ENCODE results near the gene RUNX1. TPM values are rescaled to one million over a fixed set of nuclear protein-coding genes. Genes with fewer than 3 reads are reported as not detected.

The RUNX1 gene
- polyA plus RNA-seq, 1 of the 3 experiments (the other 2 are of a cell fraction): 17.1 TPM

DNA sequence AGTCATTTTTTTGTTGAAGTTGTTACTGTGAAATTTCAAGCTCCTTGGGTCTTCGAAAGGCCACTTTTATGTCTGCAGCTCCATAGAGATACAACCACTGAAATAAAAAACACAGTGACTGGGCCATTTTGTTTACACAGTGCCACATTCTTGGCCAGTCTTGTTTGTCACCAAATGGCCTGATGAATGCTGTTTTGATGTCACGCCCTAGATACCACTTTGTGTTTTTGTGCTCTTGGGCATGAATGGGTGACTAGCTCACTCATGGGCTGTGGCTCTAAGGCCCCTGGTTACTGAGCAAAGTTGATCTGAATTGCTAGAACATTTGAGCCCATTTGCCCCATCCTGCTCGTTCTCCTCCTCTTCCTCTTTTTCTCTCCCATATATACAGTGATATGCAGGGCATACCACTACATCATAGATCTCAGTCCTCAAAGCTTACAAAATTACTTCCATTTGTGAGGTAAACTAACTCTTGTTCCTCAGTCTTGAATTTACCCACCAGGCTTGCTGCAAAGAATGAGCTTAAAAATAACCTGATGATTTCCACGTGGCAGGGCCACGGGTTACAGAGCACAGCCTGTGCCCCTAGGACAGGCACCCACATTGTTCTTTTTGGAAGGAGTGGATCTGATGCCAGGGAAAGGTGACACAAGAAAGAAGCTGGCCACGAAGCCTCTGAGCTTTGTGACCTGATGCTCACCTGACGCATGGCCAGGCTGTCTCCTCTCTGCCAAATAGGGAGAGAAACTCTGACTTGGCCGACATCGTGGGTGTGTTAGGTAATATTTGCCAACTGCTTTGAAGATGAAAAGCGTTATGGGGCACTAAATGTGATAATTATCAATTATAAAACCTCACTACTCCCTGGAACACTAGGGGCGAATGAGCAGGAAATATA lies 92.4 kb downstream of the RUNX1 start:
- DNase-seq: no peak
- Histone ChIP-seq H3K4me1 (ENCODE audit: control insufficient read depth in 1 of 2, insufficient read depth in 2 of 2, low read depth in 1 of 2, low read length in 1 of 2) (no peaks in the 10 kb centered on the region), H3K36me3 (replicated peaks in 1 of 2; ENCODE audit: control insufficient read depth in 1 of 2, insufficient read depth in 2 of 2, low read length in 1 of 2) (no peaks in the 10 kb centered on the region), H3K4me2 (no peak overlapping the region), H2AFZ (ENCODE audit: low read depth) (no peak overlapping the region), H3K27me3 (ENCODE audit: insufficient read depth) (no peaks in the 10 kb centered on the region), H3K27ac (ENCODE audit: low read depth in 2 of 2, low read length in 1 of 2) (no peak overlapping the region), H3K79me2 (ENCODE audit: insufficient read depth) (no peaks in the 10 kb centered on the region), H3K4me3 (ENCODE audit: low read depth in 2 of 2, low read length in 1 of 2) (no peak overlapping the region), H4K20me1 (ENCODE audit: insufficient read depth) (no peaks in the 10 kb centered on the region), H3K9me2 (no peaks in the 10 kb centered on the region), H3K9ac (no peak overlapping the region), H3F3A (replicated peaks; ENCODE audit: insufficient read depth) (no peaks in the 10 kb centered on the region), H3K9me3 (no peaks in the 10 kb centered on the region)
- no peak for TF ChIP-seq CHD2 (IDR thresholded peaks at IDR 0.05; ENCODE audit: low read length, partially characterized antibody)
- no peak for TF ChIP-seq MEF2A (IDR thresholded peaks at IDR 0.05; ENCODE audit: borderline replicate concordance, low read depth)
- TF ChIP-seq POLR2AphosphoS5 (IDR thresholded peaks at IDR 0.05; ENCODE audit: low read depth, low read length): no peak
- TF ChIP-seq NFIC (IDR thresholded peaks at IDR 0.05; ENCODE audit: borderline replicate concordance): no peak
- no peak for TF ChIP-seq FOXJ3 (CRISPR knock-in tag; IDR thresholded peaks at IDR 0.05)
- no peak for TF ChIP-seq SMC3 (IDR thresholded peaks at IDR 0.05; ENCODE audit: low read depth, low read length)
- TF ChIP-seq, protein P1, sequence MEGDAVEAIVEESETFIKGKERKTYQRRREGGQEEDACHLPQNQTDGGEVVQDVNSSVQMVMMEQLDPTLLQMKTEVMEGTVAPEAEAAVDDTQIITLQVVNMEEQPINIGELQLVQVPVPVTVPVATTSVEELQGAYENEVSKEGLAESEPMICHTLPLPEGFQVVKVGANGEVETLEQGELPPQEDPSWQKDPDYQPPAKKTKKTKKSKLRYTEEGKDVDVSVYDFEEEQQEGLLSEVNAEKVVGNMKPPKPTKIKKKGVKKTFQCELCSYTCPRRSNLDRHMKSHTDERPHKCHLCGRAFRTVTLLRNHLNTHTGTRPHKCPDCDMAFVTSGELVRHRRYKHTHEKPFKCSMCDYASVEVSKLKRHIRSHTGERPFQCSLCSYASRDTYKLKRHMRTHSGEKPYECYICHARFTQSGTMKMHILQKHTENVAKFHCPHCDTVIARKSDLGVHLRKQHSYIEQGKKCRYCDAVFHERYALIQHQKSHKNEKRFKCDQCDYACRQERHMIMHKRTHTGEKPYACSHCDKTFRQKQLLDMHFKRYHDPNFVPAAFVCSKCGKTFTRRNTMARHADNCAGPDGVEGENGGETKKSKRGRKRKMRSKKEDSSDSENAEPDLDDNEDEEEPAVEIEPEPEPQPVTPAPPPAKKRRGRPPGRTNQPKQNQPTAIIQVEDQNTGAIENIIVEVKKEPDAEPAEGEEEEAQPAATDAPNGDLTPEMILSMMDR (IDR thresholded peaks at IDR 0.05): no peak
- TF ChIP-seq NRF1 (IDR thresholded peaks at IDR 0.05; ENCODE audit: low read depth, low read length): no peak
- TF ChIP-seq MXI1 (IDR thresholded peaks at IDR 0.05; ENCODE audit: low read depth, low read length): no peak
- TF ChIP-seq, protein P2, sequence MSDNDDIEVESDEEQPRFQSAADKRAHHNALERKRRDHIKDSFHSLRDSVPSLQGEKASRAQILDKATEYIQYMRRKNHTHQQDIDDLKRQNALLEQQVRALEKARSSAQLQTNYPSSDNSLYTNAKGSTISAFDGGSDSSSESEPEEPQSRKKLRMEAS (IDR thresholded peaks at IDR 0.05; ENCODE audit: low read depth): no peak
- TF ChIP-seq ELF1 (IDR thresholded peaks at IDR 0.05): no peak
- 72% methylated on average over 11 of the region's 11 CpGs for WGBS (ENCODE audit: low lambda C conversion rate)
- CTCF ChIA-PET: interaction anchor here (0.7 kb wide), 2 partner anchors 10 to 27 kb away, joined by 3 to 4 read pairs; no protein-coding TSS in a partner anchor
- POLR2A ChIA-PET: no interaction called here

DNA sequence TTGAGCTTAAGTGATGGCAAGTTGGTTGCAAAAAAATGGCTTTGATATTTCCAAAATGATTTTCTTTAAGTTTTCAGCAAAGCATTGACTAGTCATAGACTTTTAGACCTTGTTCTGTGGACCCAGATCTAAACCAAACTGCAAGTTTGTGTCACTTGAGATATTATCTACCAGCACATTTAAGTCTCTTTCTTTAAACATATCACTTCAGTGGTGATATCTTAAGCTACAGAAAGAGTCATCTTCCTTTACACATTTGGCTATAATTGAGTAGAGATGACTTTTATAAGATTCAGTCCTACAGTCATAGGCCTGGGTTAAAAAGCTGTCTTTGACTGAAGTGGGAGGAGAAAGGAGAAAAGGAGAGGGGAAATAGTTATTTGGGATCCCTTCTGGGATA lies 95.2 kb downstream of the RUNX1 start:
- Histone ChIP-seq H2AFZ (ENCODE audit: low read depth) (no peak overlapping the region), H4K20me1 (ENCODE audit: insufficient read depth) (no peaks in the 10 kb centered on the region), H3K9me3 (no peaks in the 10 kb centered on the region), H3K4me2 (no peak overlapping the region), H3K4me1 (ENCODE audit: control insufficient read depth in 1 of 2, insufficient read depth in 2 of 2, low read depth in 1 of 2, low read length in 1 of 2) (no peaks in the 10 kb centered on the region), H3K9ac (no peak overlapping the region), H3K79me2 (ENCODE audit: insufficient read depth) (no peaks in the 10 kb centered on the region), H3K9me2 (no peaks in the 10 kb centered on the region), H3K36me3 (replicated peaks in 1 of 2; ENCODE audit: control insufficient read depth in 1 of 2, insufficient read depth in 2 of 2, low read length in 1 of 2) (no peaks in the 10 kb centered on the region), H3K4me3 (ENCODE audit: low read depth in 2 of 2, low read length in 1 of 2) (no peak overlapping the region), H3F3A (replicated peaks; ENCODE audit: insufficient read depth) (no peaks in the 10 kb centered on the region), H3K27me3 (ENCODE audit: insufficient read depth) (no peaks in the 10 kb centered on the region), H3K27ac (ENCODE audit: low read depth in 2 of 2, low read length in 1 of 2) (no peak overlapping the region)
- no peak for DNase-seq
- ChIA-PET CTCF (interaction anchor here (0.7 to 1.8 kb wide), 2 partner anchors 12 to 13 kb away, joined by 3 to 6 read pairs; no protein-coding TSS in a partner anchor), POLR2A (no interaction called here)
- TF ChIP-seq ELF1 (IDR thresholded peaks at IDR 0.05) (no peak), NRF1 (IDR thresholded peaks at IDR 0.05; ENCODE audit: low read depth, low read length) (no peak), EZH2phosphoT487 (IDR thresholded peaks at IDR 0.05; ENCODE audit: borderline replicate concordance, low read depth) (no peak), SMC3 (IDR thresholded peaks at IDR 0.05; ENCODE audit: low read depth, low read length) (no peak), FOXJ3 (CRISPR knock-in tag; IDR thresholded peaks at IDR 0.05) (no peak), GATA2 (CRISPR knock-in tag; IDR thresholded peaks at IDR 0.05) (no peak), POLR2AphosphoS5 (IDR thresholded peaks at IDR 0.05; ENCODE audit: low read depth, low read length) (no peak), FOXM1 (IDR thresholded peaks at IDR 0.05; ENCODE audit: low read depth) (no peak), RAD21 (IDR thresholded peaks at IDR 0.05; ENCODE audit: low read length) (no peak), NFIC (IDR thresholded peaks at IDR 0.05; ENCODE audit: borderline replicate concordance) (no peak)
- TF ChIP-seq, protein P3, sequence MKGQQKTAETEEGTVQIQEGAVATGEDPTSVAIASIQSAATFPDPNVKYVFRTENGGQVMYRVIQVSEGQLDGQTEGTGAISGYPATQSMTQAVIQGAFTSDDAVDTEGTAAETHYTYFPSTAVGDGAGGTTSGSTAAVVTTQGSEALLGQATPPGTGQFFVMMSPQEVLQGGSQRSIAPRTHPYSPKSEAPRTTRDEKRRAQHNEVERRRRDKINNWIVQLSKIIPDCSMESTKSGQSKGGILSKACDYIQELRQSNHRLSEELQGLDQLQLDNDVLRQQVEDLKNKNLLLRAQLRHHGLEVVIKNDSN (IDR thresholded peaks at IDR 0.05; ENCODE audit: borderline replicate concordance, low read depth): no peak
- TF ChIP-seq, protein P1 (IDR thresholded peaks at IDR 0.05): no peak
